ENCODE data around the gene HYOU1.
A peak's percentile ranks its signal among the peaks of the same experiment; 100 is the strongest.
"Not testable (repeated sequence)": the region's sequence is repeated elsewhere in the genome, so short reads cannot be mapped to it uniquely, and the experiment has no call there.

The HYOU1 gene

GRCh38 chr11:119057000-119057769 is at the start of gene HYOU1:
Gene HYOU1 (minus strand): TSS chr11:119057205. CDS start chr11:119056160, 1,045 bp downstream.
- DNase-seq = peak; percentile 96

- no peak for DNase-seq
Observed at GRCh38 chr11:119103793-119104192, 46.8 kb upstream of the HYOU1 start.

- not testable (repeated sequence) for DNase-seq
Observed at GRCh38 chr11:119103161-119103664, 46.2 kb upstream of the HYOU1 start.

DNA sequence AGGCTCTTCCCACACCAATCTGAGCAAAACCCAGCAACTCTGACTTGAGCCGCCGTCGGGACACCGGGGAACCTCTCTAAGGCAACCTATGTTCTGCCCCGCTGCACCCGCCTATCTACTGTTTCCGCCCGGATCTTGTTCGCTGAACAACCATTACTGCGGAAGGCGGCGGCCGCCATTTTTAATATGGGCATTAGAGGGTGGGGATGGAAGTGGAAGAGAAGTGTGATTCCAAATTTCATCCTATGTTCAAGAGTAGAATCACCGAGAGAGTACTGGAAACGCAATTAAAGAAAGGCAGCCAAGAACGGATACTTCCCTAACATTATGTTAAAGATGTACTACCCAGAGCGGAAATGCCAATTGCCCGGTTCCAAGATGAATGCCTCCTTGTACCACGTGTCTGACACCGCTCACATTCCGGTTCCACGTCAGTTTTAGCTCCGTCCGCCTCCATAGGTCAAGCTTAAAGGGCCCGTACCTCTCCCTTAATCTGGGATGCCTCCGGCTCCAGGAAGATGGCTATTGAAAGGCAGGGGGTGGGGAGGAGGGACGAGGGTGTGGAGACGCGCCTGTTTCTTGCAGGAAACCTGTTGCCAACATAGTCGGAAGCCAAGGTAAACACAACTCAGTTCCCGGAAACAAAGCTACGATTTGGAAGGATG is 44.9 kb upstream of the HYOU1 start, which contains the start of gene DPAGT1:
DPAGT1 (minus strand) TSS at position 95 of the 665 bp plus-strand sequence. CDS start 198 bp downstream, outside the sequence.
- DNase-seq = peak; percentile 98

- DNase-seq = no peak
Observed at GRCh38 chr11:119100994-119101758, 44.2 kb upstream of the HYOU1 start.

DNA sequence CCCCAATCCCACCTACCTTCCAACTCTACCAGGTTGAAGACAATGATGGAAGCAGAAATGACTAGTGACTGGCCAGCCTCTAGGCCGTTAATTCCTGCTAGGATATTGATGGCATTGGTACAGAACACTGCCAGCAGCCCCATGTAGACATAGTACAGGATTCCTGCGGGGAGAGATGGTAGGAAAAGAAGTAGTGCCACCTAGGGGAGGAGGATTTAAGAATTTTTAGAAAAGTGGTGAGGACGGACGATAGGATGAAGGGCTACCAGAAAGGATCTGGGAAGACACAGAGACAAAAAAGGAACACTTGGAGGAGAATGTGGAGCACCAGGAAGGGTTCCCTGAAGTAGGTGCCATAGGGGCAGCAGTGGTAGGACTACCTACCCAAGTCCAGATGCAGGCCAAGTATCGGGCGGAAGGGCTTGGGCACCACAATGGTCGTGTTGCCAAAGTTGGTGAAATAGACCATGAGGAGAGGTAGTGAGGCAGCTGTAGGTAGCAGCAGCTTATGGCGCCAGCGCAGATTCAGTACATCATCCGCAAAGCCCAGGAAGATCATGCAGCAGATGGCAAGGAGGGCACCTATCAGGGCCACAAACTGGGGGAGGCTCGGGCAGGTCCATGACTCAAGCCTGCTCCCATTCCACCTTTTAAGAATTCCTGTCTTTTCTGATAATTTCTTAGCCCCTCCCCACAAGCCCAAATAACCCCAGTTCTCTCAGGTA is 43.4 kb upstream of the HYOU1 start:
- DNase-seq = peak; percentile 52

DNA sequence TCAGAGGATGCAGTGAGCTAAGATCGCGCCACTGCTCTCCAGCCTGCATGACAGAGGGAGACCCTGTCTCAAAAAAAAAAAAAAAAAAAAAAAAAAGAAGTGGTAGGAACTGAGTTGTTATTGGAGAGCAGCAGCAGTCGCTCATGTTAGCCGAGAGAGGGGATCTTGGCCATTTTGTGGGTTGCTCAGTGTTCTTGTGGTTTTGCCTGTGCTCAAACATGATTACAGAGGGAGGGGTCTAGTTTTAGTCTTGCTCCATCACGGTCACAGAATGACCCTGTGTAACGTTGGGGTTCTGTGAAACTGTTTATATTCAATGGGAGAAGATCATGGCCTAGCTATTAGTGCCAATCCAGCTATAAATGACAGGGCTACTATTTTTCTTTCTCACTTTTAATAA is 42.7 kb upstream of the HYOU1 start:
- DNase-seq = no peak

- peak; percentile 100 for DNase-seq
Observed at GRCh38 chr11:119095066-119095880, 38.3 kb upstream of the HYOU1 start.

- DNase-seq = peak; percentile 77
Observed at GRCh38 chr11:119094816-119095065, 37.7 kb upstream of the HYOU1 start.

DNA sequence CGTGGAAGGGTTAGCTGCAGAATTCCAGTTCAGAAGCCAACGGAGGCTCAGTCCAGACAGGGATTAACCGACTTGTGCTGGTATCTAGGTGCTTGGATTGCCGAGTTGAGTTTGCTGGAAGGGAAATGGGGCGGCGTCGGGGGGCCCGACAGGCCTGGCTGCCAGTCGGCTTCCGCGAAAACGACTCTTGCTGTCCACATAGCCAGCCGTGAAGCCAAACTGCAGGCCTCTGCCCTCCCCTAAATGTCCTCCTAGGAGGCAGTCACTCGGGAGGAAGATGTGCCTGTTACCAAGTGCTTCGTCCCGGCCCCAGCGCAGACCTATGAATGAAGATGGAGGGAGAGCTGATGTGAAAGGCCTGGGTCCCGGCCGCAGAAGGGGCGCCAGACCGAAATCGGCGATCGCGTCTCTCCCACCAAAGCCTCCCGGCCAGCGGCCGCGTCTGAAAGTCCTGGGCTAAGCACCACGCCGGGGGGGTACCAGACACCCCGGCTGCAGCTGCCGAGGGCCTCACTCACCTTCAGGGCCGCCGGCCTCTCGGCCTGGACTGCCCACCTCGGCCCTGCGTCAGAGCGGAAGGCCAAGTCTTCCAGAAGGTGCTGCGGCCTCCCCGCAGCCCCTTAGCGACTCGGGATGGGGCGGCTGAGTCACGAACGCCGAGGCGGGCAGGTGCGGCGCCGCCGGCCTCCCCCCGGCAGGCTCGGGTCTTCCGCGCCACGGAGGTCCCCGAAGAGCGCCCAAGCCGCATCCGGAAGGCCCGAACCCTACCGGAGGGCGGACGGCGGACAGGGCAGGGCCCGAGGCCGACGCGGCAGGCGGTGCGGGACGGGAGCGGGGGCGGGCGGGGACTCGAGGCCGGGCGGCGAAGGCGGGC is 37.2 kb upstream of the HYOU1 start:
- DNase-seq = peak; percentile 16

DNA sequence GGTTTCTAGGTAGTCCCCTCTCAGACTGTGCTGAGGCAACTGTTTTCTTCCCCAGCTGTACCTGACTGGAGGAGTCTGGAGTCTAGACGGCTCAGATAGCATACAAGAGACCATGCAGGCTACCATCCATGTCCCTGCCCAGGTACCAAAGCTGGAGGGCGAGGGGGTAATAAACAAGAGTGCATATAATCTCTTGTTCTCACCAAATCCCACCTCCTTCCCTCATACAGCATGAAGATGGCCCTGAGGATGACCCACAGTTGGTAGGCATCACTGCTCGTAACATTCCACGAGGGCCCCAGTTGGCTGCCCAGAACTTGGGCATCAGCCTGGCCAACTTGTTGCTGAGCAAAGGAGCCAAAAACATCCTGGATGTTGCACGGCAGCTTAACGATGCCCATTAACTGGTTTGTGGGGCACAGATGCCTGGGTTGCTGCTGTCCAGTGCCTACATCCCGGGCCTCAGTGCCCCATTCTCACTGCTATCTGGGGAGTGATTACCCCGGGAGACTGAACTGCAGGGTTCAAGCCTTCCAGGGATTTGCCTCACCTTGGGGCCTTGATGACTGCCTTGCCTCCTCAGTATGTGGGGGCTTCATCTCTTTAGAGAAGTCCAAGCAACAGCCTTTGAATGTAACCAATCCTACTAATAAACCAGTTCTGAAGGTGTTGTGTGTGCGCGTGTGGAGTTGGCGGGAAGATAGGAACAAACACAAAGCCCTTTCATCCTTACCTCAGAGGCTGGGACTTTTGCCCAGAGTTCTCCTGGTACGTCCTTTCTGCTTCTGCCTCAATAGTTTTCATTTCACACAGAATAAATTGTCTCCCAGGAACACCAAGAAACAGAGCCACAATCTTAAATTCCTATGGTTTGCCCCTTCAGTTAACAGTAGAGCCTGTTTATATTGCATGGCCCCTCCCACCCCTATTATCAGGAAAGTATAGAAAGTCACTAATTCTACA is 36.2 kb upstream of the HYOU1 start:
- DNase-seq = peak; percentile 26

GRCh38 chr11:119091966-119092879 is 35.2 kb upstream of the HYOU1 start:
- no peak for DNase-seq

GRCh38 chr11:119091178-119091577 is 34.2 kb upstream of the HYOU1 start:
- peak; percentile 25 for DNase-seq

DNA sequence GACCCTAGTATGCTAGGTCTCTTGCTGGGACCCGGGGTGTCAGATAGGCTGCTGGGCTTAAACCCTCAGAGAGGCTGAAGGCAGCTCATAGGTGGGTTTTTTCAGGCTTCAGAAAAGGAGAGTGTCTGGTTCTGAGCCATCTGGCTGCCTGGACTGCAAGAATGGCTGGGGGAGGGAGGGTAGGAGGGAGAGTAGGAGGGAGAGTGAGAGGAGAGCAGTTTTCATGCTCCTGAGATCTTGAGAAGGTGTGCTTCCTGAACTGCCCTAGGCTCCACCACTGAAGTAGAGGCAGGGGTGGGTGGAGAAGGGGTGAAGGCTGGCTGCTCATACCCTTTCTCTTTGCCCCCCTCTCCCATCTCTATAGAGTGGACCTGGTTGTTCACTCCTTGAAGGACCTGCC is 32.3 kb upstream of the HYOU1 start:
- no peak for DNase-seq

- no peak for DNase-seq
Observed at GRCh38 chr11:119088406-119088805, 31.4 kb upstream of the HYOU1 start.

DNA sequence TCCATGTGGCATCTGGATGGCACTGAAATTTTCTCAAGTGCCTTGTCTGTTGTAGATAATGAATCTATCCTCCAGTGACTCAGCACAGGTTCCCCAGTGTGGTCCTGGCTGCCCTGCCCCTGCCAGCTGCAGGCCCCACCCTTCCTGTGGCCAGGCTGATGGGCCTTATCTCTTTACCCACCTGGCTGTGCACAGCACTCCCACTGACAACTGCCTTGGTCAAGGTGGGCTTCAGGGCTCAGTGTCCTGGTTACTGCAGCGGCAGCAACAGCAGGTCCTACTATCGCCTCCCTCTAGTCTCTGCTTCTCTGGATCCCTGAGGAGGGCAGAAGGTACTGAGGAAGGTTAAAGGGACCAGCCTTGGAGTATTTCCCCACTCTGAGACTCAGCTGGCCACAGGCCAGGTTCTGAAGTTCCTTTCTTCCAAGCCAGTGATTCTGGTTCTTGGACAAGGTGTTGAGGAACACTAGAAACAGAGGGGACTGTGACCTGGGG is 30.8 kb upstream of the HYOU1 start:
- DNase-seq = no peak

DNA sequence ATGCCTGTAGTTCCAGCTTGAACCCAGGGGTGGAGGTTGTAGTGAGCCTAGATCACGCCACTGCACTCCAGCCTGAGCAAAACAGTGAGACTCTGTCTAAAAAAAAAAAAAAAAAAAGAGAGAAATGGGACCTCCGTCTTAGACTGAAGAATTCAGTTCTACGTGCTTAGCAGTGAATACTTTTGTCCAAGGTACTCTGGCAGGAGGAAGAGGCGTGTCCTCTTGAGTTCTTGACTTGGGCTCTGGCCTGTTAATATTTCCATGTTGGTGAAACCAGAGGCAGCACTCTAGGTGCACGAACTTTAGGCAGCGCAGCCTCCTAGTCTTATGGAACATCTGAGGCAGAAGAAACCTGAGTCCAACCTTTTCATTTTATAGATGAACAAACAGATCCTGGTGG is 30.1 kb upstream of the HYOU1 start:
- DNase-seq = no peak

DNA sequence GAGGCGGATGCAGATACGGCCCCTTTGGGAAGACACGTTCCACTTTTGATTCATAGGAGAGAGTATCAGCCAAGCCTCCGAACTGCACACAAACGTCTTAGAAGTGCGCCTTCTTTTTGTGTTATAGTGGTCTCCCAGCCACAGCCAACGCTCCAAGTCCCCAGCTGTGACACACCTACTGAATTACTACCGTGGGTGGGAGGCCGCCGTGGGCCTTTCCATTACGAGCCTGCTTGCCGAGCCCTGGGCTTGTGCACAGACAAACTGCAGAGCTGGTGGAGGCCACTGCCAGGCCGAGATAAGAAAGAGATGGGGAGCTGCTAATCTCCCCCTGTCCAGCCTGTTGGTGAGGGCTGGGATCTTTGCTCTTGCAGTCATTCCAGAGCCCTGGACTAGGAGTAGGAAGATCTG is 28.4 kb upstream of the HYOU1 start:
- no peak for DNase-seq

Measured in fibroblast of upper back skin (primary cell).